GM21786 (cell line): ENCODE results near the gene DIPK1A.
A peak's percentile ranks its signal among the peaks of the same experiment; 100 is the strongest.
"Not testable (repeated sequence)": the region's sequence is repeated elsewhere in the genome, so short reads cannot be mapped to it uniquely, and the experiment has no call there.

Source experiments
- ATAC-seq: cut with Tn5 transposase; IDR thresholded peaks from one replicate; pipeline ENCODE4 v1.9.1; 2021; ENCODE audit not compliant: unreplicated experiment

DIPK1A gene

DNA sequence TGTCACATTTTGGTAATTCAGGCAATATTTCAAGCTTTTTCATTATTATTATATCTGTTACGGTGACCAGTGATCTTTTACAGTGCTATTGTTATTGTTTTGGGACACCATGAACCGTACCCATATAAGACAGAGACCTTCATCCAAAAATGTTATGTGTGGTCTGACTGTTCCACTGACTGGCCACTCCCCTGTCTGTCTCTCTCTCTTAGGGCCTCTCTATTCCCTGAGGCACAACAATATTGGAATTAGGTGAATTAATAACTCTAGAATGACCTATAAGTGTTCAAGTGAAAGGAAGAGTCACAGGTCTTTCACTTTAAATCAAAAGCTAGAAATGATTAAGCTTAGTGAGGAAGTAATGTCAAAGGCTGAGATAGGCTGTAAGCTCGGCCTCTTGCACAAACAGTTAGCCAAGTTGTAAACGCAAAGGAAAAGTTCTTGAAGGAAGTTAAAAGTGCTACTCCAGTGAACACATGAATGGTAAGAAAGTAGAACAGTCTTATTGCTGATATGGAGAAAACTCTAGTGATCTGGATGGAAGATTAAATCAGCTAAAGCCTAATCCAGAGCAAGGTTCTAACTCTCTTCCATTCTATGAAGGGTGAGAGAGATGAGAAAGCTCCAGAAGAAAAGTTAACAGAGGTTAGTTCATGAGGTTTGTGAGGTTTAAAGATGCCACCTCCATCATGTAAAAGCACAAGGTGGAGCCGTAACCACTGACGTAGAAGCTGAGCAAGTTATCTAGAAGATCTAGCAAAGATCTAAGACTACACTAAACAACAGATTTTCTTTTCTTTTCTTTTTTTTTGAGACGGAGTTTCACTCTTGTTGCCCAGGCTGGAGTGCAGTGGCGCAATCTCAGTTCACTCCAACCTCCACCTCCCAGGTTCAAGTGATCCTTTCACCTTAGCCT, 19.7 kb upstream of the DIPK1A start:
- peak; percentile 49 for ATAC-seq

GRCh38 chr1:92975551-92976232, 14.4 kb upstream of the DIPK1A start:
- peak; percentile 79 for ATAC-seq

DNA sequence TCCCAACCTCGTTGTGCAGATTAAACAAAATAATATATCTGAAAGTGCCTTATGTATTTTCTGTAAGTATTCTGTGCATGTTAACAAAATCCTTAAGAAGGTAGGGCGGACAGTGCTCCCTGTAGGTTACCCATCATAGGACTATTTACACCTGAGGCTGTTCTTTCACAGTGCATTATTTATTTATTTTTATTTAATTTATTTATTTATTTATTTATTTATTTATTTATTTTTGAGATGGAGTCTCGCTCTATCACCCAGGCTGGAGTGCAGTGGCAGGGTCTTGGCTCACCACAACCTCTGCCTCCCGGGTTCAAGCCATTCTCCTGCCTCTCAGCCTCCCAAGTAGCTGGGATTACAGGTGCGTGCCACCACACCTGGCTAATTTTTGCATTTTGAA, 12.8 kb upstream of the DIPK1A start:
- ATAC-seq: not testable (repeated sequence)

DNA sequence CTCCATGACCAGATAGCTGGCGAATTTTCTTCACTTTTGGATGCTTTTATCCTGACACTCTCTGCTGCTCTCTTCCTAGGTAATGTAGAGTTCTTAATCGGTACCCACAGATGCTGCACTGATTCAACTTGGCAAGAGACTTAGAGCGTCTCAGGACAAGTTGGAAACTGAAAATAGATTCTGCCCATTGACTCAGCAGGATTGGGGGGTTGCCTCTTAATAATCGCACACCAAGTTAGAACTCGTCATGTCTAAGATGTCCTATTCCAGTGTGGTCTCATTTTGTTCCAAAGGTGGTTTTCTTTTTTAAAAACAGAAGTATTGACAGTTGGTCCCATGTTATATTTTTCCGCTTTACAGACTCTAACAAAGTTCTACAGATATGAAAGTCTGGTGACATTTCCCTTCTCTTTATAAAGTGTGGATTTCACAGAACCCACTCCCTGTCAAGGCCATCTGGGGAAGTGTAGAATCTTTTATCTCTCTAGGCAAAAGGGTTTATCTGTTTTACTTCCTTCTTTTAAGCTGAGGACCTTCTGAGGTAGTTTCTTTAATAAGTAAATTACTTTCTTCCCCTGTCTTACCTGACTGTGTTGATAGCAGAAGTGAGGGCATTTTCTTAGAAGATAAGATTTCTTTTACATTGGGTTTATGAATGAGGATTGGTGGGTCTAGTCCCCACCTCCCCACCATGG, 12.1 kb upstream of the DIPK1A start:
- no peak for ATAC-seq

DNA sequence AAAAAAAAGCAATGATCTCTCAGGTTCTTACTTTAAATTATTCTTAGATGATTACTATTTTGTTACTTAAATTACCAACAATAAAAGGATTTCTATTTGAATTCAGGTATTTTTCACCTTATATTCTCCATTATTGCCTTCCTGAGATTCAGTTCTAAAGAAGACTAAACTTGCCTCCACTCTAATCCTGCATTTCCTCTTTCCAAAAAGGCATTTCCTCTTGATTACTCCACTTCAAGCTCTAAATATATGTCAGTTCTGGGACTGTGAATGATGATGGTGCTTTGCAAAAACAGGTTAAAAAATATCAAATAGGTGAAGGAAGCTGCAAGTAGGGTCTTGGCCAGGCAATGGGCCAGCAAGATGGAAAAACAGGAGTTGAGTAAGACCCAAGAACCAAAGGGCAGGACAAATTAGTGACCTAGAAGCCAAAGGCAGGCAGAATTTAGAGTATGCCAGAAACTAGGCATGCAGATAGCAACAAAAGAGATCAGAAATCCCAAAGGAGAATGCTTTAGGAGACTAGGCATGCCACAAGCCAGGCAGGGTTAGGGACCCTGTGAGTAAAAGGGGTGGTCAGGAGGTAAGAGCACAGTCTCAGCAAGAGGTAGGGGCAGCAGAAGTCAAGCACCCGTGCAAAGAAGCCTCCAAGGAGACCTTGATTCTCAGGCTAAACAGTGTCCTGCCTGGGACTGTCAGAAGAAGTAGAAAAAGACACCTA, 11.3 kb upstream of the DIPK1A start:
- no peak for ATAC-seq

GRCh38 chr1:92971932-92972331, 10.7 kb upstream of the DIPK1A start:
- not testable (repeated sequence) for ATAC-seq

- no peak for ATAC-seq
Observed at GRCh38 chr1:92970990-92971689, 9.9 kb upstream of the DIPK1A start.

- no peak for ATAC-seq
Observed at GRCh38 chr1:92969517-92969916, 8.3 kb upstream of the DIPK1A start.

GRCh38 chr1:92968138-92969032, 7.1 kb upstream of the DIPK1A start:
- ATAC-seq: peak; percentile 59

- no peak for ATAC-seq
Observed at GRCh38 chr1:92964998-92965397, 3.7 kb upstream of the DIPK1A start.

DNA sequence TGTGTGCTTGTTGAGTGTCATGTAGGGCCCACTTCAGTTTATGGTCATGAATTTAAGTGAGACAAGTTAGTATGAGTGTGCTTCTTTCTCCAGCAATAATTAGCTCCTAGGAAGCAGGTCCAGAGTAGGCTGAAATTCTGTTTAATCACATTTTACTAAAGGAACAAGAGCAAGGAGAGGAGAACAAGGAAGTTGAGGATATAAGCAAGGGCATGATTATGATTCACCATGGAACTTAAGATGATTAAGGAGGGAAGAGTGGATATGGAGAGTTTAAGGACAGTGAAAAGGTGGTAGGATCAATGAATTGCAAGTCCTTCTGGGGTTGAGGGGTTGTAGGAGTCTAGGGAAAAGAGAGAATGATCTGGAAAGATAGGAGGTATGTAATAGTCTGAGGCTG, 3.1 kb upstream of the DIPK1A start:
- no peak for ATAC-seq

GRCh38 chr1:92961896-92962752, 862 bp upstream of the DIPK1A start:
- peak; percentile 68 for ATAC-seq

GRCh38 chr1:92960395-92961130, 699 bp downstream of the DIPK1A start:
- peak; percentile 31 for ATAC-seq

DNA sequence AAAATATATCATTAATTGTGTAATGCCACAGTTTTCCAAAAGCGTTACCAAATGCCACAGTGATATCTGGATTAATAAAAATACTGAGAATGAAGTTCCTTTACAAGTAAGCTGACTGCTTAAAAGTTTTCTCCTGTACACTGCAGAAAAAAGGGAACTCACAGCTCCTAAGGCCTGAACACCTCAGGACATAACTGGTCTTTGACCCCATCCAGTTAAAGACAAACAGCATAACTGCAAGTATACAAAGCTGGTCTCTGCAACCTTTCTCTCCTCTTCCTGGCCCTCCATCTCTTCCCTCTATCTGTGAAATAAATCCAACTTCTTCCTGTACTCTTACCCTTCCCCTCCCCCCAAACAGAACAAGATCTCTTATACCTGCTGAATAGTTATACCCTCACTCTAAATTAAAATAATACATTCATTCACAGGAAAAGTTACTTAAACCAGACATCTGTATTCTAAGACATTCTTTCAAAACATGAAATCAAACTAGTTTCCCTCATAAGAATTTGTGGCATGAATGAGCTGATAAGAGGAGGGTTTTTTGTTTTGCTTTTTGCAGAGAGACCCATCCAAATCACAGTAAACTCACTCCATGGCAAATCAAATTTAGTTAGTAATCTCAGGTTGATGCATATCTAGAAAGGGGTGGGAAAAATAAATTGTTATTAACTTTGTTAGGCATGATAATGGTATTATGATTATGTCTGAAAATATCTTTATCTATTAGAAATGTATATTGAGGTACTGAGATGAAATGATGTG, 2.9 kb downstream of the DIPK1A start:
- no peak for ATAC-seq

- peak; percentile 30 for ATAC-seq
Observed at GRCh38 chr1:92957030-92957734, 4.1 kb downstream of the DIPK1A start.

DNA sequence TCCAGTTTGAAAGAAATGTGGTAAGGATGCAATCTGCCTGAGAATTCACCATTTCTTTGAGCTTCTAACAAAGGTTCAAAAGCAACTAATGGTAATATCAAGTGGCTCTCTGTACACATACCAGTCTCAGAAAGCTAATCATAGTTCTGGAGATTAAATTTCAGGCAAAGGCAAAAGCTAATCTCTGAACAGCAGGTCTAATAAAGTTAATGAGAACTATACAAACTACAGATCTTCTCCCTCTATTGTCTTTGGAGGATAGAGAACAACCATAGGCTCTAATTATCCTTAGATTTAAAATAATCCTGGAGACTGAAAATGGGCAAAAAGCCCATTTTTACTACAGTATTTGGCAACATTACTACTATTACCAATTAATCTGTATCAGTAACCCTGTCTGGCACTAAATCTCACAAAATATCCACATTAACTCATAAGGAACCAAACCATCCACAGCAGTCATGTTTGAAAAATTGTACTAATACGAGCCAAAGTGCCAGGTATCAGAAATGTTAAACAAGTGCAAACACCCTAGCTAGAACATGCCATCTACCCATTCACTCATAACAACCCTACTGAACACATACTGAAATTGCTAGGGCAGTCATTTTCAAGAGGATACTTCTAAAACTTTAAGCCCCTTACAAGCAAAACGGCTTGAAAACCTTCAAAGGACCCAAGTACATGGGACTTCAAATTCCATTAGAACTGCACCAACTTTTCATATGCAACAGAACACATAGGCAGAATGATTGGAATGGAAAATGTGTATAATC, 4.8 kb downstream of the DIPK1A start:
- no peak for ATAC-seq
